Bronchial smooth muscle cell (primary cell): ENCODE data around the gene ITPKC. TPM values are rescaled to one million over a fixed set of nuclear protein-coding genes. Genes with fewer than 3 reads are reported as not detected.

ENCODE experiments used
- total RNA-seq: library from RNA; depleted of rRNA; stranded (reverse); fragments of >200 nt; gene quantifications from 2 replicates; pipeline ENCODE4 v1.2.1, GENCODE V29; 2014

ITPKC gene
- 12.6 and 20.4 TPM in 2 replicates for total RNA-seq

GRCh38 chr19:40716482-40717324 is at the start of gene ITPKC, which contains the start of gene COQ8B:
ITPKC (plus strand) TSS chr19:40717112; CDS start chr19:40717136, 24 bp downstream.
COQ8B (minus strand) TSS chr19:40716886; CDS start chr19:40714632, 2,254 bp downstream.

DNA sequence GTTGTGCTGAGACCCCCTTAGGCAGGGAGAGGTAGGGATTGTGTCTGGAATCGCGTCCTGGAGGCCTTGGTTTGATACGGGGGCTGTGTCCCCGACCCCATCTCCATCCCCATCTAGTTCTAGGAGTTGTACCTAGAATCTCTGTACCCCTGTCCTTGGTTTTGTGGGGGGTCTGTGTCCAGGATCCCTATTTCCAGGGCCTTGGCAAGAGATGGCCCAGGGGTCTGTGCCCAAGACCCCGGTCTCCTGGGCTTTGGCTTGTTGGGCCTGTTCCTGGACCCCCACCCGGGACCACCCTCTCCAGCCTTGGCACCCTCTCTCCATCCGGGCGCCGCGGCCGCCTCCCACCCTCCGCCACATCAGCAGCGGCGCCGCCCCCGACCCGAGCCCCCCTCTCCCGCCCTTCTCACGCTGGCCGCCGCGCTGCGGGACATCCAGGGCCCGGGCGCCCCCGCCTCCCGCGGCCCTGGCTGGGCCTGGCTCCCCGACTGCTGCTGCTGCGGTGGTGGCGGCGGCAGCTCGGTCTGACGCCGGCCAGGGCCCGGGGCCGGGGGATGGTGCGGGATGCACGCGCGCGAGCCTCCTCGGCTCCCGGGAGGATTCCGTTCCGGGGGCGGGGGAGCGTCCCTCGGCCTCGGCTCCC is 26.7 kb upstream of the ITPKC start, which contains the start of gene NUMBL:
NUMBL (minus strand) TSS at position 602 of the 643 bp plus-strand sequence; CDS start at position 434, 168 bp downstream.

DNA sequence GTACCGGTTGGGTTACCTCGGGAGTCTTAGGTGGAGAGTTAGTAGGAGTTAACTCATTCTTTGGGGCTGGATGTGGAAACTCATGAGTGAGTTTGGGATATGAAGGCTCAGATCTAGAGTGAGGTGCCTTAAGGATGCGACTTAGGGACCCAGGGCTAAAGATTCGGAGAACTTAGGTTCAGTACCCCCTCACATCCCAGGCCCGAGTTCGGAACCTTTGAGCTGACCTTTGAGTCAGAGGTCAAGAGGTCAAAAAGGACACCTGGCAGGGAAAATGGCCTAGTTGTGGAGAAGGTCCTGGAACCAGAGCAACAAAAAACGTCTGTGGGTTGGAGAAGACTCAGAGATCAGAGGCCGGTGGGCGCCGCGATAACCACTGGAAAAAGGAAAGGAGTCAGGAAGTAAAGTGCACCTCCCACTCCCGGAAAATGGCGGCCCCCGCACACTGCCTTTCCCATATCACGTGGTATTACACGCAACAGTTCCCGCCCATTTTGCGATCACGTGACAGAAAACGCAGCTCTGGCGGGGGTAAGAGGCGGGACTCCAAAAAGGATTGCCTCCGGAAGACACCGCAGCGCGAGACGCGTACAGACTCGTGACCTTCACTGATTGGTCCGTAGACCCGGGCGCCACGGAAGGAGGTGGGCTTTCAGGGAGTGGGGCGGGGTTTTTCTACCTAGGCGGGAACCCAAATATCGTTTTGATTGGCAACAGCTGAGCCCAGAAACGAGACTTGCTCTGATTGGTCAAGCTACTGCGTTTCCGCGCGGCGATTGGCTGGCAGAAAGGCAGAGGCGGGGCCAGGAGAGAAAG is 33.4 kb downstream of the ITPKC start, which contains the start of gene ACTMAP:
ACTMAP (minus strand) TSS at position 420 of the 816 bp plus-strand sequence. CDS start 674 bp downstream, outside the sequence.

GRCh38 chr19:40750874-40751537 is 34.1 kb downstream of the ITPKC start, which contains the start of gene SNRPA:
SNRPA (plus strand) TSS chr19:40751203; CDS start chr19:40751409, 206 bp downstream.

DNA sequence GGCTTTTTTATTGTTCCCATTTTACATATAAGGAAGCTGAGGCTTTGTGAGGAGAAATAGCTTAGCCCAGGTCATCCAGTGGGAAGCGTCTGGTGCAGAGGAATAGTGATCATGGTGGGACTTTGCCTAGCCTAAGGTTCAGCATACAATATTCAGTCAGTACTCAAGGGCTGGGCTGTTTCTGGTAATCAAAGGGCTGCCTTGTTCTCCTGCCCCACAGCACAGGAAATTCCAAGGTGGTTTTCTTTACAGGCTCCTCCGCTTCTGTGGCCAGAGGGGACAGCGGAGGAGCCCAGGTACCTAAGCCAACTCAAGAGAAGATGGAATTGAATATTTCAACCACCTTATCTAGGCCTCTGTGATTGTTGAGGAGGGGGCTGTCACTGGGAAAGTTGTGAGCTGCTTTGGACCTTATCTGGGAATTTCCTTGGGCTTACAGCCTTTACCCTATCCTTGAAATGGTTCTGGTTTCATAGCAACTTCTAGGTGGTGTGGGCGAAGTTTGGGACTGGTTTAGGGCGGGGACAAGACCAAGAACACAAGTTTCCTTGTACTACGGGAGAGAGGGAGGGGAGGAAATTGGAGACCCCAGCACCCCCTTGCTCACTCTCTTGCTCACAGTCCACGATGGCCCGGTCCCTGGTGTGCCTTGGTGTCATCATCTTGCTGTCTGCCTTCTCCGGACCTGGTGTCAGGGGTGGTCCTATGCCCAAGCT is 58.2 kb downstream of the ITPKC start, which contains the start of gene MIA:
MIA (plus strand) TSS at position 606 of the 716 bp plus-strand sequence; CDS start at position 628, 22 bp downstream.

GRCh38 chr19:40777937-40778705 is 61.2 kb downstream of the ITPKC start, which contains the start of gene RAB4B:
RAB4B (plus strand) TSS chr19:40778247; CDS start chr19:40778376, 129 bp downstream.

Other genes starting within 250 kb of the ITPKC start
- gene SHKBP1, start 140.2 kb upstream of the ITPKC start, total RNA-seq: 22.2 and 25.6 TPM in 2 replicates
- gene LTBP4, start 115.7 kb upstream of the ITPKC start, total RNA-seq: 69.0 and 191 TPM in 2 replicates
- gene NUMBL, start 26.5 kb upstream of the ITPKC start, total RNA-seq: 24.6 and 70.8 TPM in 2 replicates
- gene COQ8B, start 226 bp upstream of the ITPKC start, total RNA-seq: 31.8 and 38.6 TPM in 2 replicates
- gene ACTMAP, start 33.4 kb downstream of the ITPKC start, total RNA-seq: 0.47 and 0.77 TPM in 2 replicates
- gene SNRPA, start 34.1 kb downstream of the ITPKC start, total RNA-seq: 33.9 and 36.2 TPM in 2 replicates
- 0.26 and 0.47 TPM in 2 replicates for gene MIA, start 58.4 kb downstream of the ITPKC start, total RNA-seq
- 6.4 and 8.7 TPM in 2 replicates for gene RAB4B, start 61.1 kb downstream of the ITPKC start, total RNA-seq
- 103 and 135 TPM in 2 replicates for gene EGLN2, start 82.1 kb downstream of the ITPKC start, total RNA-seq
- gene CYP2A6, start 133.3 kb downstream of the ITPKC start, total RNA-seq: not detected in 2 replicates
- gene CYP2A7, start 165.1 kb downstream of the ITPKC start, total RNA-seq: not detected in 2 replicates